Non-pigmented ciliary epithelial cell (primary cell): ENCODE data around the gene GHR.

Experiments
- DNase-seq: peaks from one replicate; pipeline ENCODE4 v3.0.0-alpha.2; 2010; ENCODE audit warnings: low read depth

Gene GHR

DNA sequence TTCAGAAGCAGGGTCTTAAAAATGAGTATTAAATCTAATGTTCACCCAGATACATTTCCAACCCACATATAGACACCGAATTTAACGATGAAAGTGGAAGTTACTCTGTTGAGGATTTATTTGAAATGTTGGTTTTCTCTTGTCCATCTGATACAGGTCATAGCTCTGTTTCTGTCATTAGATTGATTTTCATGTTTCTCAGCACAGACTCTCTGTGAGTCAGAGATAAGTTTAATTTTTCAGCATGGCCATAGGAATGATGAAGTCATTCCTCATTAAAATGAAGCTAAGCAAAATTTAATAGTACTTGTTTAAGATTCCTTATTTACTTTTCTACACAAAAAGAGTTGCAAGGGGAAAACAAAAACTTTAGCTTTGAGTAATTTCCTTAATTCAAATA is 38.8 kb downstream of the GHR start:
- DNase-seq: no peak

DNA sequence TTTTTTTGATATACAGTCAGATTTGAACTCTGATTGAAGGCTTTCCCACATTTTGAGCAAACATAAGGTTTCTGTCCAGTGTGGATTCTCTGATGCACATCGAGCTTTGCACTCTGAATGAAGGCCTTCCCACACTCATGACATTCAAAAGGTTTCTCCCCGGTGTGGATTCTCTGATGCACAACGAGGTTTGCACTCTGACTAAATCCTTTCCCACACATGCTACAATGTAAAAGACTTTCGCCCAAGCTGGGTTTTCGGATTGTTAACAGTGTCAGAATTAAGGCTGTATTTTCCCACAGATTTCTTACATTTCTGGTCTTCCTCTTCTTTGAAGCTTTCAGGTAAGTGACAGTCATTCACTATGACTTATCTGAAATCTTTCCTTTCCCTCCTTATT is 44.3 kb downstream of the GHR start:
- DNase-seq: no peak

DNA sequence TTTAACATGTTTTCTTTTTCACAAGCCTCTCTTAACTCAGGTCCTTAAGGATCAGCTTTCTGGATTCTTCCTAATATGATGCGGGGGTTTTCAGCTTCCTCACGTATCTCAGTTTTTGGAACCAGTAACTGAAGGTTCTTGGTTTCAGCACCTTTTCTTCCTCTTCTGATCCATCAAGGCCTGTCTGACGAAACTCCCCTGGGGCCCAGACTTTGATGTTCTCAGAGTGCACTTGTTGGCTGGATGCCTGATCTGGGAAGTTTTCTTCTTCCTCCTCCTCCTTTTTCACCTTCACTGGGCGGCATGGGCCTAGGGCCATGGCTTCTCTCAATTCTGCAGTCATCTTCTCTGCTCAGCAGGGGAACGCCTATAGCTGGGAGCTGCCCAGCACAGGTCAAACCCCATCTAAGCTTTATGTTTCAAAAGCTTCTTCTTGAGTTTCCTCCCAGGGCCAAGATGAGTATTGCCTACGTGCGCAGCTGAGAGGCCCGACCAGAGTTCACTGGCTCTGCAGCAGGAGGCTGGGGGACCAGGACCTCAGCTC is 44.8 kb downstream of the GHR start:
- no peak for DNase-seq

DNA sequence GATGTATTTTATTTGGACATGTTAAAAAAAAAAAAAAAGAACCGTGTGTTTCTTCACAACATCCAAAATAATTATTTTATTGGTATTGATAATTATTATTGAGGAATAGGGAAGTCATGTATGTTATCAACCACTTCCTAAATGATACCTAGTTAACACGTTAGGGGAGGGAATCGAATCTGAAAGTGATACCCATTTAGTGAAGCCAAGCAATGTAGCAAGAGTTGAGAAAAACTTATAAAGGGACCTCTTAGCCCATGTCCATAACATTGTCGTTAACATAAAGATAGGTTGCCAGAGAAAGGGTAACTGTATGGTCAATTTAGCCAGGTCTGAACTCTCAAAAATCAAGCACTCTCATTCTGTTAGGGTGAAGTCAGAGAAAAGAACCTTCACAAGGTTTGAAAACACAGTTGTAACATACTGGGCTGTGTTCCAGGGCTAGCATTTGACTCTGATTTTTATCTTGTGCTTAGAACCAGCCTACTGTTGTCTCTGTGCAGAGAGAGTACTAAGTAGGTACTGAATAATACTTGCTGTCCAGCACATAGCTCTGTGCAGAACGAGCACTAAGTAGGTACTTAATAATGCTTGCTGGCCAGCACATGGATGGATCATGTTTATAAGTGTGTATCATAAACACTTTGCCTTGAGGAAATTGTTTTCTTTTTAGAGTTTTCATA is 60.4 kb downstream of the GHR start:
- DNase-seq: no peak

DNA sequence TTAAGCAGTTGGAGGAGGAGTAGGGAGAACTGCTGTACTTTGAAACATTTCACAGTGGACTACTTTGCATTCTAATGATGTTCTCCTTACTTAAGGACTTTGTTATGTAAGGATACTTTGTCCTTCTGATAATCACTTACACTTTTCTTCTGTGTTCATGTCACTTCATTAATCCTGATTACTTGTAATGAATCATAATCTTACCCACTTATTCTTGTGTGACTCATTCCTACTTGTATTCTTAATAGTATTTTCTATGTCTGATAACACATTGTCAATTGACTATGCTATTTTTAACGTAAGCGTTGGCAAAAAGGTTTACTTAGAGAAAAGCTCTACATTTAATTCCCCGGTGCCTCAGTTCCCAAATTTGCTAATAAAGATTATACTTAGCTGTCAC is 63.8 kb downstream of the GHR start:
- DNase-seq: no peak

DNA sequence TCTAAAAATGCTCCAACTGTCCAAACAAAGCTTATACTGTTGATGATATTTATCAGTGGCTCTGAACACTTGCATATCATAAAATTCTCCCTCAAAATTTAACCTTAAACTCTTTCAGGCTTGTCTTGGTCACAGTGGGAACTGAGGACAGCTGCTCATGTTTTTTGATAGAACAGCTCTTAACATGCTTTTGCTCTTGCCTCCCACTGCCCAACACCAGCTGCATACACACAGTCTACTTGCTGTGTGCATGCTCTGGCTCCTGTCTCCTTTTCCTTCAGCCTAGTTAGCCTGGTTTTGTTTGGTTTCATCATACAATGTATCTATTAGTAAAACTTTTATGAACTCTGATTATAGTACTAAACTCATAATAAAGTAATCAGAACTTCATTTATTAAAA is 64.6 kb downstream of the GHR start:
- DNase-seq: no peak

DNA sequence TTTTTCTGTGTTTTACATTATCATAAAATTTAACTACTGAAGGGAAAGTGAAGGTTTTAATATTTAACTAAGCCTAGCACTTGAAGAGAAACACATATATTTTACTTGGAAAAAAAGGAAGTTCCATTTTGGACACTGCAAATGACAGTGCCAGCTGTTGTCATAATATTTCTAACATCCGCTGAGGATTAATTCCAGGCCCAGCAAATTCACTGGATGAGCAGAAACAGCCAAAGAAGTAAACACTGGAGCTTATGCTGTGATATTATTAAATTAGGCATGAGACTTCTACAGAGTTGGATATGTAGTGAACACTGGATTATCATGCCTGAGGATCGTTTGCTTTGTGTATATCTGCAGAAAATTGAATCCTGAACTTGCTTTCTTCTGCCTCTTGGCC is 67.6 kb downstream of the GHR start:
- DNase-seq: no peak

DNA sequence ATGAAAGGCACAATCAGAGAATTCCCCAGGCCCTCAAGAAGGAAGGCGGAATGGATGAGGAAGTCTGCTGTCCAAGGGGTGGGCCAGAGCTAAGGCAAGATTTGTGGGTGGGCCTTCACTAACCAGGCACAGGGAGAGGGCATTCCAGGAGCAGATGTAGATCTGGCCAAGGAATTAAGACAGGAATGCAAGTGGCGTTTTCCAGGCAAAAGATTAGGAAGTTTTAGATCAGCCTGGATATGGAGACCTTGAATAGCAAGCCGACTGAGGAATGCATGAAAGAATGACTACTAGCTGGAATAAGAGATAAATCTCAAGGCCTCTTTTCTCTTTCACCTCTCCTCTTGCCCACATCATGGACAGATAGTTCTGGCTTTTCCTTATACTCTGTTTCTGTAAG is 68.5 kb downstream of the GHR start:
- DNase-seq: no peak

DNA sequence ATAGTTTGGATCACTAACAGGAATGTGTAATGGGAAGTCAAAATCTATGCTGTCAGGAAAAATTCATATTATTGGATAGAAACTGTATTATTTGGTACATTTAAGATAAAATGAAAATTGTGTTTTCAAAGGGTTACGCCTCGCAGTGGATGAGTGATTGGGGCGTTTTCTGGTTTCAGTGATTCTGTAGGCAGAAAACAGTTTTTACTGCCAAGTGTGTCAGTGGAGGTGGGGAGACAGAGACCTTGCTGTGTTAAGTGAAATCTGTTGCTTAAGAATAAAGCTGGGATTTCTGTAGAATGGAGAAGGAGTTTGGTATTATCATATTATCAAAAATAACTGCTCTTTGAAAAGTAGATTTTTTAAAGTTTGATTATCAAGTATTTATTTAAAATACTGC is 69.7 kb downstream of the GHR start:
- DNase-seq: no peak

DNA sequence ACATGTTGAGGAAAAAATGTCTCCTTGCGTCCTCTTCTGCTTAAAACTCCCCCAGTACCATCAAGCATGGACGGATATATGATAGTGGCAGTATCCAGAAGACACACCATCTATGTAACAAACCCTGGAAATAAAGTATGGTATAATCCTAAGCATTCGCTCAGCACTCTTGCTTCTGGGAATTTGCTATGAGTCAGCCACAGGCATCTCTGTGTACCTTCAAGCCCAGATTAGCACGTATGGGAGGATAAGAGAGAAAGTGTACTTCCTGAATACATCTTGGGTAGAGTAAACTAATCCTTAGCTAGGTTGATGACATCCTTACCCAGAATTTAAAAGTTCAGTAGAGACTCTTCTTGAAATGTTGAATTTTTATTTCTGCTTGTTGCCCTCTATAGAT is 71.2 kb downstream of the GHR start:
- DNase-seq: peak; percentile 5

DNA sequence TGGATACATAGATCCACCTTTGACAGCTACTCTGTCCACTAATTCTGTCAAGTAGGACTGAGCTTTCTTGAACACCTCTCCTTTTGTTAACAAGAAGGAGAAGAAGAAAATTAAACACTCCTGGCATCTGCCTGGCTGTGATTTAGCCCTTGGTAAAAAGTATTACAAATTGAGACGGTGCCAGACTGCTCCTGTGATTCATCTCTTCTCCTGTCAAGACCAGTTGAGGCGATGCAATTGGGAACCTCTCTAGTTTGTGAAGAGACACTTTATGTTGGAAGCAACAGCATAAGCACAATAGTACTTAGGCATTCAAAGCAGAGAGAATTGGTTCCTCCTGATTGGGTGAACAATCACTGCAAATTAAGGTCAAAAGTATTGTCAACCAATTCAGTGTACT is 72.7 kb downstream of the GHR start:
- no peak for DNase-seq

DNA sequence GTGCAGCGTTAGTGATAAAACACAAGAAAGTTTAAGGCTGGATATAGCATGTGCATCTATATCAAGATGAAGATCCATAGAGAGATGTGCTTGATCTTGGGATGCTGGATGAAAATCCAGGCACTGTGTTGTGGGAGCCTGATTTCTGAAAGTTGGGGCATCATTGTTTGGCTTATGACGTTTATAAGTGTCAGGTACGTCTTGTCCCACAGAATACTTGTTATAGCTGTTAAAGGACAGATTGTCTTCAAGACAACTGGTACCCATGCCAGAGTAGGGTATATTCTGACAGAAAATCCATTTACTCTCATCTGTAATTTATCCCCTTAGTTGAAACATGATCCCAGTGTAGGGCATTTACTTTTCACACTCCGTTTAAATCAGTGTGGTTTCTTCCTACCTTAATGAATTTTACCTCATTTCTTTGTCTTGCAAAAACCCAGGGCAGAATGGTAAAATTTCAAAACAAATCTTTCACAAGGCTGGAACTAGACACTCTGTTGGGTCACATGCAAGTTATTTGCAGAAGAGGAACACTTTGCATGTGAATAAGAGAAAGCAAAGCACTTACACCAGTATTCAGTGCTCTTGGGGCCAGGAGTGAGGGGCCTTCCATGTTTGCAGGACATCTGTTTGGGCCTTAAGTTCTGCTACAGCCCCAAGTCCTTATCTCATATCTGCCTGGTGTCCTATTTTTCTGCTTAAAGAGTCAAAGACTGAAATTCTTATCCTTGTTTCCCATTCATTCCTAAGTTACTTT is 73.3 kb downstream of the GHR start:
- DNase-seq: no peak

DNA sequence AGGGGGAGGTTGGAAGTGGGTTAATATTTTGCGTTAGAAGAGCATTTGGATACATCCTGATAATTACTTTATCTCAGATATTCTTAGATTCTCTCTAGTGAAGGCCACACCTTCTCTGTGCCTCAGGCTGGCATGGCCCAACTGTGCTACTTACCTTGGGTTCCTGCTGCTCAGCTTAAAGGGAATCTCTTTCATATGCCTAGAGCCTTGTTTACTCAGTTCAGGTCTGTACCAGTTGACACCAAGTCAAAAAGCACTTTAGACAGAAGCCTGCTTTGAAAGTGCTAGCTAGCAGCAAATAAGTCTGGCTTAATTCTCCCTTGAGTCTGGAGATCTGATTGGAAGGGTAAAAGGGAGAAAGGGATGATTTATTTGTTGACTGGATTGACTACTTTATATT is 74.8 kb downstream of the GHR start:
- DNase-seq: no peak

DNA sequence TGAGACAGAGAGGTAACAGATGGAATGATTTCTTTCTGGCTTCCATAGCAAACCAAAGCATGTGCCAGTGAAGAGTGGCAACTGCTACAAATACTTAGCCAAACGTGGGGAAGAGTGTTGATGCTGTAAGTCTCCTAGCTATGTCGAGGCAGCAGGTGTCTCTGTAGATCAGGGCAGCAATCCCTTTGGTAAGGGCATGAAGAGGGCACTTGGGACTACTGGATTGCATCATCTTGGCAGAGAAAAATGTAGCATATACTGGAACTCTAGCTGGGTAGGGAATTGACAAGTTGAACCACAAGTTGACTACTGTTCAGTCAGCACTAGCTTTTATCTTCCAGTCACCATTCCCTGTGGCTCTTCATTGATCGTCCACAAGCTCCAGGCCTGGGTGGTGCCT is 75.8 kb downstream of the GHR start:
- DNase-seq: no peak

DNA sequence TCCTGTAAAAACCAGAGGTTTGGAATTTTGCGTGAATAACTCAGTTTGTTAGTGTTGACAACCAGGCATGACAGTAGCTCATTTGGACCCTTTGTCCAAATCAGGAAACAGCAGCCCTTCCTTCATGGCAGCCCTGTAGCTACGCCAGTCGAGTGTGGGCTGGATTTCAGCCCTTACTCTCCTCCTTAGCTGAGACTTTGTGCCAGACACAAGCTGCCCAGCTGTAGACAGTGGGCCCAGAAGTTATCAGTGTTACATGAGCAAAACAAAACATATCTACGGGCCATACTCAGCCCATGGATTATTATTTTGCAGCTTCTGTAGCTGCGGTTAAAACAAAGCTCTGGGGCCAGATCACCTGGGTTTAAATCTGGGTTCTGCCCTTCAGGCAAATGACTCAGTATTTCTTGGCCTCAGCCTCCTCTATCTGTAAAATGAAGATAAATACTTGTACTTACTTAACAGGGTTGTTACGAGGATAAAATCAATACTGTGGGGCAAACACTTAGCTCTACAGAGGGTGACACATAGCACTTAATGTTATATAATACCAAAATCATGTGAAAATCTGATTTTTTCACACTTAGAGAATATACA is 76.9 kb downstream of the GHR start:
- no peak for DNase-seq

DNA sequence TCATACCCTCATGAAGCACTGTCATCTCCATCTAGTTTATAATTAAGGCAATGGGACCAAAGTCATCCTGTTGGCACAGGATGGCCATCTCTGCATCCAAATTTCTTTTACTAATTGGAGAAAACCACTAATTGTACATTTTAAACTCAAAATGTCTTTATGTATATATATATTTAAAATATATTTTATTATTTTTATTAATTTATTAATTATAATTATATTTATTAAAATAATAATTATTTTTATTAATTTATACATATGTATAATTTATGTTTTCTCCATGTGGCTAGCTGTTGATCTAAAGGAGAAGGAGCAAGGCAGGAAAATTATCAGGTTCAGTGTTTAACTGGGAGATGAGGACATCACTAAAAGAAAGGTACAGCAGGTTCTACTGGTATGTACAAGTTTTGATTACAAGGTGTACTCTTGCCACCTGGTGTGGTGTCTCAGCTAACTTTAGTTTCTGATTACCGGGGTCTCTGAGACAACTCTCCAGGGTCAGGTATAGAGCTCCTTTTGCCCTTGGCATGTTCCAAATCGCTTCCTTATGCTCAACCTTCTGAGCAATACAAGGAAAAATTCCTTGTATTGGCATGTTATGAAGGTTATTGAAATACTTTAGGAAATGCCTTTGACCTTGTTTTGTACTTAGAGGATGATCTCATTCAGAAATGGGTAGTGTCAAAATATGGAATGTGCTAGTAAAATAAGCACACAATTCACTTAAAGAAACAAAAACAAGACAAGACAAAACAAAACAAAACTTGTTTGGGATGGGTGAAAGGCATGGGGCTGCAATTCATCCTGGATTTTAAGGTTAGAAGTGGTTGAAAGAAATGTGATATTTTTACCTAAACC is 79.6 kb downstream of the GHR start:
- DNase-seq: no peak

DNA sequence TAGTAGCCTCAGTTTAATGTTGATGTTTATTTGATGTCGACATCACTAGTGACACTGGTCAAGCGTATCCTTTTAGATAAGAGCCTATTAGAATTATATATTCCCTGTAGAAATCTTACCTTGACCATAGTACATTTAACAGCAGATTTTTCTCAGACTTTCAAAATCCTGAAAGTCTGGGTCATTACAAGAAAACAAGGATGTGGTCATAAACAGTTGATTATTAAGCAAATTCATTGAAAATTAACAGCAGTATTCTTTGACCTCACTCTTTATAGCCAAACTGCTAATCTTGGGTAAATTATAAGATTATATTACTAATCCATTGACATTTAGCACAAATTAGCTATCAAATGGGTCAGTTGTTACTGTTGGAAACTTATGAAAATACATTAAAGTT is 83.4 kb downstream of the GHR start:
- DNase-seq: no peak

DNA sequence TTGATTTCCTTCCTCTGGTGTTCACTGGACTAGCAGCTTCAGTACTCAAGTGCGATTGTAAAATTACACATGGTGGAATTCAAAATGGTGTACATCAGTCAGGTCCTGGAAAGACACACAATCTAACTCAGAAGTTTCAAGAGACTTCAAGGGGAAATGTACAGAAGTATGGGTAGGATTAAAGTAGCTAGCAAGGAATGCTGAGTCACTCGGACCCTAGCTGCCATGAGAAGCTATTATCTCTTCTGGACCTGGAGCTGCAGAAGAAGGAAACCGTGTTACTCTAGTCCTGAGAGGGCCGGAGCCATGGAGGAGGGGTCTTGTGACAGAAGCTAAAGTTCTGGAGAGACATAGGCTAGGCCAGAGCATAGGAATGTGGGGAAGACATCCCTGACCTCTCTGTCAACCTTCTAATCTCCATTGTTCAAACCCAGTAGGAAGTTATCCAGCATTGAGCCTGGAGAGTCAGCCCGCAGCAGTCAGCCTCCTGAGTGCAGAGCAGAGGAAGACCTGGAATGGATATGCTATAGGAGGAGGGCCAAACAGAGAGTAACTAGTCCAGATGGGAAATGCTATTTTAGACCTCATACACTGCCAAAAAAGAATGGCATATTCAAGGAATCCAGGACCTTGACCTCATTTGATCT is 84.3 kb downstream of the GHR start:
- no peak for DNase-seq

DNA sequence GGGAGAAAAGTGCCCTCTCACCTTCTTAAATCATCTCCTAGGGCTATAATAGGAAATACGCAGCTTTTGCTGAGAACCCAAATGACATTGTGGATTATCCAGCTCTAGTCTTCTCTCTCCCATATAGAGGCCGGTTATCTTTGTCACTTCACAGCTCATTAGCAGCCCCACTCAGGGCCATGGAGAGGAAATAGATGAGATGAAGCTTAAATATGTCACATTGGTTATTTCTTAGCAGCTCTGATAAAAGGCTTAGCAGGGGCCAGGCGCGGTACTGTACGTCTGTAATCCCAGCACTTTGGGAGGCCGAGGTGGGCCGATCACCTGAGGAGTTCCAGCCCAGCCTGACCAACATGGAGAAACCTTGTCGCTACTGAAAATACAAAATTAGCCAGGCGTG is 90.0 kb downstream of the GHR start:
- DNase-seq: no peak

DNA sequence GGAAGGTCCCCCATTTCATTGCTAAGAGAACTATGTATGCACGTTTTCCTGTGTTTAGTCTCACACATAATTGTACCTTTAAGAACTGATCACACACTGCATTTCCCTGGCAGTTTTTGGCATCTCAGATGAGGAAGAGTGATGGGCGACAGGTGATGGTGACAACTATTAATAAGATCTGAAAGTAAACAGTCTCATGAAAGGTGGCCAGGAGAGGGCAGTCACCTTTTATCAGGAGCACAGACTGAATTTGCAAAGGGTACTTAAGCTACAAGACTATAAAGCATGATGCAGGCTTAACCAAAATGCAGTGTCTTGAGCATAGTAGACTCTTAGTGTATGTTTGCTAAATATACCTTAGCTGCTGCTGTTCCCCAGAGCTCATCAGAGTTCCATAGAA is 91.5 kb downstream of the GHR start:
- DNase-seq: no peak

DNA sequence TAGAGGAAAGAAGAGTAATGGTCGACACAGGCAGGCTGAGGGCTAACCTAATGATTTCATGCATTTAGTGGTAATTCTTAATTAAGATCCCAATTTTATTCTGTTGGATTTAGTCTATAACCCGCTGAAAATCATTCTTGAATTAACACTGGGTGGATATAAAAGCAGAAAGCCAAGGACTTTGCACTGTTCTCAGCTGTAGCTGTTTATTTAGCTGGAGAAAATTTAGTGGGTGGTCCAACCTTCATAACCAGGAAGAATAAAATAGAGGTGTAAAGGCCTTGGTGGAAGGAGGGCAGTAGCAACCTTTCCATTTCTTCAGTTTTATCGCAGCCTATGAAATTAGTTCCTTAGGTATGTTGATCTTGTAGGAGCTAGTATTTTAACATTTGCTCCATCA is 92.3 kb downstream of the GHR start:
- no peak for DNase-seq
